GM19455 (cell line): Measurements from ENCODE around the gene LRMDA.

Source experiments
- ATAC-seq: cut with Tn5 transposase; IDR thresholded peaks from one replicate; pipeline ENCODE4 v1.9.1; 2021; ENCODE audit not compliant: unreplicated experiment

Gene LRMDA

DNA sequence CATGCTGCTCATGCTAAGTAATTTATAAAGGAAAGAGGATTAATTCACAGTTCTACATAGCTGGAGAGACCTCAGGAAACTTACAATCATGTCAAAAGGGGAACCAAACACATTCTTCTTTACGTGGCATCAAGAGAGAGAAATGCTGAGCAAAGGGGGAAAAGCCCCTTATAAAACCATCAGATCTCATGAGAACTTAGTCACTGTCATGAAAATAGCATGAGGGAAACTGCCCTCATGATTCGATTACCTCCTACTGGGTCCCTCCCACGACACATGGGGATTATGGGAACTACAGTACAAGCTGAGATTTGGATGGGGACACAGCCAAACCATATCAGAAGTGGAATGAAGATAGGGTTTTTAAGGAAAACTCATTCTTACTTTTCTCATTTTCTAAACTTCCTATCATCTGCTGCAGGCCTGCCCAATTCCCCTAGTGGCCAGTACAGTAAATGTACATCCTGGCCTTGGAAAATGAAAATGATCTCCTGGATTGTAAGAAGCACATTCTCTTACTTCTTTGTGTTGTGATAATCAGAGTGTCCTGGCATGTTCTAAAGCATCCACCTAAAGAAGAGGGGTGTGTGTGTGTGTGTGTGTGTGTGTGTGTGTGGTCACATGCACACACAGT is 421.5 kb downstream of the LRMDA start:
- no peak for ATAC-seq

DNA sequence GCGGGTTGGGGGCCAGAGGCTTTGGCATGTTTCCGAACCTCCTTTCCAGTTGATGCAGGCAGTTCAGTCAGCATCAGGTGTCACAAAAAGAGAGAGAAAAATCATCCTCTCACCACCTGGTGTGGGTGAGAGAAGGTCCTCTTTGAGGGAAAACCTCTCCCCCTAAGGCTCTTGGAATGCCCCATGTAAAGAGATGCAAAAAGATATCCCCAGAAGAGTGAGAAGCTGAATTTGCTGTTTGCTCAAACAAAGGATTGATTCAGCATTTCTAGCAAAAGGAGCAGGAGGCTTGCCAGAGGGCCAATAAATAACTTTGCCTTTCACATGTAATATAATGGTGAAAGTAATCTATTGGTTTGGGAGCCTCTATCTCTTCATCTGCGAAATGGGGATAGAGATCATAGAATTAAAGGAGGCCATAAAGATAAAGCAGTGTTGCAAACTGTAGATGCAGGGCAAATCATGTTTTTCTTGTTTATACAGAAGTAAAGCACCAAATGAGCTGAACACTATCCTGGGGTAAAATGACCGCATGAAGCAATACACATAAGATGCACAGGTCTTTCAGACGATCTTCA is 425.9 kb downstream of the LRMDA start:
- no peak for ATAC-seq

DNA sequence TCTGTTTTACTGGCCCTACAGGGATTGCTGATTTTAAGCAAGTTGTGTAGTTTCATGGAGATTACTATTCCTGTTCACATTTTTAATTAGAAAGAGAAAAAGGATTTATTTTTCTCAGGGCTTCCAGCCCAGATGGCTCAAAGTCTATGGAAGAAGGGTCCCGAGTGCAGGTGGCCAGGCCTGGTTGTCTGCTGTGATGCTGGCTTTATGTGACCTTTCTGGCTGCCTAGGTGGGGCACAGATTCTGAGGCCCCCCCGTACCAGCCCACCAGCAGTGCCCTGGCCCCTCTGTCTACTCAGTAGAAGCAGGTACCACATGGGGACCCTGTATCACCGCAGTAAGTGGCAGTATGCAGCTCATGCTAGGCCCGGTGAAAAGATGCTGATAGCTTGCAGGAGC is 426.5 kb downstream of the LRMDA start:
- ATAC-seq = no peak

DNA sequence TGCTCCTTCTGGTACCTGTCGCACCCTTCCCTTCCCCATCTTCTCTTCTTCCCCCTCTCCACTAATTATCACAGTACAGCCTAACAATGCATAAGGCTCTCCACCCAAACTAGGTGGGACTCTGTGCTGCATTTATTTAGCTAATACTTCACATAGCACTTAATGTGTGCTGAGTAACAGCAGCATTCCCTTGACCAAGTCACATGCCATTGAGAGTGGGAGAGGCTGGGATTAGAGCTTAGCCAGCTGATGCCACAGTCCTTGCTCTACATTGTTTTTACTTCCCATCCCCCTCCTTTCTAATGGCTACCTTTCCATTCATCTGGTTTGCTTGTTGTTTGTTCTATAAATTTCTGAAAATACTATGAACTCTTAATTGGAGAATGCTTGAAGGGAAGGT is 426.9 kb downstream of the LRMDA start:
- no peak for ATAC-seq

DNA sequence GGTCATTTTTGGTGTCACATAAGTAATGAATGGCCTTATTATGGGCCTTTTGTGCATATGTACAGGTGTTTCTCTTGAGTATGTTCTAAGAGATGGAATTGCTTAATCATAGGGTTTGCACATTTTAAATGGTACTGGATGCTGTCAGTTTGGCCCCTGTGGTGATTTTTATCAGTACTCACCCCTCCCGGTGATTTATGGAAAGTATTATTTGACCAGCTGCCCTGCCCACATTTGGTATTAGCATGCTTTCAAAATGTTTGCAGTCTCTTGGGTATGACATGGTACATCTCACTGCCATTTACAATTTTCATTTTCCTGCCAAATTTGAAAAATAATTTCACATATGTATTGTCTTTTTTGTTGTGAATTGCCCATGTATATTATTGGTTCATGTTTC is 427.7 kb downstream of the LRMDA start:
- ATAC-seq = no peak

DNA sequence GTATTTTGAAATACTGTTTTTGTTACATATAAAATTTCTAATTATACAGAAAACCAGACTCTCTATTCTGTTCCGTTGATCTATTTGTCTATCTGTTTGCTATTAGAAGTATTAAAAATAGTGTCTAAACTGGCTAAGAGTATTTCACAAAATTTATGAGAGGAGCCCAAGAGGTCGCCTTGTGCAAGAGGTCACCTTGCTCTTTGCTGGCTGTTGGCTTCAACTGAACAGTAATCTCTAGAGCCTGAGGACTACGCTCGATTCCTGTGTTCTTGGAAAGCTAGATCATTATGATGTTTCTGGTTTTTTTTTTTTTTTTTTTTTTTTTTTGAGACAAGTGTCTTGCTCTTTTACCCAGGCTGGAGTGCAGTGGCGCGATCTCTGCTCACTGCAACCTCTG is 428.6 kb downstream of the LRMDA start:
- ATAC-seq = no peak

DNA sequence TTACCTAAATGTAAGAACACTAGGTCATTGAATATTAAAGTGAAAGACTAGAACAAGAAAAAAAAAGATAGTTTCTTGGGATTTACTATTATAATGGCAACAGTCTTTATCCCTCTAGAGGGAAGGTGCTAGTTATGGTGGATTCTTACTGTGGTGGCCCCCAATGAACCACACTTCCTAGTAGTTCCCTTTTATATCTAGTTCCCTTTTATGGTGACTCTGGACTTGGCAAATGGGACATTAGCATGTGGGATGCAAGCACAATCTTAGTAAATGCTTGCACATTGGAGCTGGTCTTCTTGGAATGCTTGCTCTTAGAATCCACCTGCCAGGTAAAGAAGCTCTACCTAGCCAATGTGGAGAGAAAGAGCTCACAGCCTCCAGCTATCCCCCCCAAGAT is 430.2 kb downstream of the LRMDA start:
- ATAC-seq = no peak

DNA sequence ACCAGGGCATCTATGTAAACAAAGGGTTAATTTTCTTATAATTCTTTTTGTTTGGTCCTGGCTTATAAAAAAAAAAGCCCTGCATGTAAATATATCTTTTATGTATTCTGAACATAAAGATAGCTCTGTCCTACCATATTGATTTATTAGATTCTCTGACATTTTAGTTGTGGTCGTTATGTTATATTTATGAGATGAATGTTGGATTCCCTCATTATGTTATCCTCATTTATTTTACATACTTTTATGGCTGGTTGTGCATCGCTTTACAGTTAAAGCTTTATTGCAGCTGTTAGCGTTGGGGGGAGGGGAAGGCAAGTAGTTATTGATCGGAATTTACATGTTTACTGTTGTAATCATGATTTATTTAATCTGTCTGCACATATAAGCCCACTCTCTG is 431.5 kb downstream of the LRMDA start:
- no peak for ATAC-seq

DNA sequence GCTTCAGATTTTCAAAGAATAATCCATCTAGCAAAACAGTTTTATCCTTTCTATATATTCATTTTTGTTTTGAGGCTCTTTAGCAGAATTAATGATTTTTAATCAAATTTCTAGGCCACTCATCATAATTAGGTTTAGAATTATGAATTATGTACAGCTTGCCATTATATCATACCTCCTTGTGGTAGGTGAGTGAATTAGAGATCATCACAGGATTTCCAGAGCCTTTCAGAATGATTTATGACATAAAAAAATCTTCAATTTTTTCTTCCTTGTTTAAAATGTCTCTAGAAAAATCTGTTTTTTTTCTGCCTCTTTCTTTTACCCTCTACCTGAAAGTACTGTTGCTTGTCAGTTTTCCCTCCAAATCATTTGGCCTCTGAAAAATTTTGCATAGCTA is 433.3 kb downstream of the LRMDA start:
- no peak for ATAC-seq

DNA sequence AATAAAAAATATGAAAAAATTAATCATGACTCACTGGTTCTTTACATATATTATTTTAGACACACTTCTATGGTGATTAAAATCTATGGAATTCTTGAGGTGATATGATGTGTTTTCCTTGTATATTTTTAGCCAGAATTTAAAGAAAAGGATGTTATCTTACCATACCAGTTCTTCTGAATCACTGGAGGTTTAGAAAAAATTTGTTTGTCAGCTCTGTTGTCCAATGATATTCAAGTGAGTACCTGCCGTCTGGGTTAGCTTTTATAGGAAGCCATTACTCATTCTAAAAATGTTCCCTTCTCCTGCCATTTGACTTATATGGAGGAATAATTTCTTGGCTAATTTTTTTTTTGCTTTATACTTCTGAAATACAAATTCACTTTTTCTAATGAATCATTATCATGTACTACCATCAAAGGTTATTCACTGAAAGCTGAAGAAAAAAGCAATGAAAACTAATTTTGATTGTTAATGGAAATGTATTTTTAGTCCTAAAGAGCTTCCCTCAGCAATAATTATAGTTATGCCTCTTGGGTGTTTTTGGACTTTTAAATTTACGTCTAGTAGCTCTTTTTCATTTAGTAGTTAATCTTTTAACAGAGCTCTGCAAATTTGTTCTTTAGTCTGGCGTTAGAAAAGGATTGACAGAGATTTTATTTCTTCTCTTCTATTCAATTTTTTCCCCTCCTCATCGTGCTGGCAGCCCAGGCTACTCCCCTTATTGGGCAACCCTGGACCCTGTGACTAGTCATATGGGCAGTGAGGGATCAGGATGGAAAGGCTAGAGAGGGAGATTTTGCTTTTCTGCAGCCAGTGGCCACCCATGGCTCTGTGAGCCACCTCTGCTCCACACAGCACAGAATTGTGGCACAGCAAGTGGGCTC is 434.2 kb downstream of the LRMDA start:
- ATAC-seq = no peak

DNA sequence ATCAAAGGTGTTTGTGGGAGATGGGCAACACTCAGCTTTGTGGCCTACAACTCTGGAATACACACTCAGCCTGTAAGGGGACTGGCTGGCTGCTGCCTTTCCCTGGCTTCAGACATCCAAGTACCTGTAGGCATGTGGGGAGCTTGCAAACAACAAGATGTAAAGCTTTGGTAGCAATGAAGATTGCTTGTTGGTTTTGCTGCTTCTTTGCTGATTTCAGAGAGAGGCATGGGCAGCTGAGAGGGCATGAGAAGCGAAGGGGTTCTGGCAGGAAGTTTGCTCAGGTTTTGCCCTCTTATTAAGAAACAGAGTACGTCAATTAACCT is 434.8 kb downstream of the LRMDA start:
- ATAC-seq = no peak

DNA sequence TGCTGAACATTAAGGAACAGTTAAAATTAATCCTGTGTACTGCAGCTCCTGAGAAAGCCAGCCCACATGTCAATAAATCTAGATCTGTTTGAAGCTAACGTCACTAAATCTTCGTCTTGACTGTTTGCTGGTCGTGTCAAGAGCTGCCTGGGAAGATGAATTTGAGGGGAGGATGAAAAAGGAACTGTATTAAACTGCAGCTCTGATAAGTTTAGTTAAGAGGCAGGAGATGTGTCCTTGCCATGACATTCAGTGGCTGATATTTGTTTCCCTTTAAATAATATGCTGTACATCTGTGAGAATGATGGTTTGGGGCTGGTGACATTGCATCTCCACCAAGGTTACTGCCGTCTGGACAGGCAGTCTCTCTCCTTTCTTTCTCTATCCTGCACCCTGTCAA is 435.3 kb downstream of the LRMDA start:
- no peak for ATAC-seq

DNA sequence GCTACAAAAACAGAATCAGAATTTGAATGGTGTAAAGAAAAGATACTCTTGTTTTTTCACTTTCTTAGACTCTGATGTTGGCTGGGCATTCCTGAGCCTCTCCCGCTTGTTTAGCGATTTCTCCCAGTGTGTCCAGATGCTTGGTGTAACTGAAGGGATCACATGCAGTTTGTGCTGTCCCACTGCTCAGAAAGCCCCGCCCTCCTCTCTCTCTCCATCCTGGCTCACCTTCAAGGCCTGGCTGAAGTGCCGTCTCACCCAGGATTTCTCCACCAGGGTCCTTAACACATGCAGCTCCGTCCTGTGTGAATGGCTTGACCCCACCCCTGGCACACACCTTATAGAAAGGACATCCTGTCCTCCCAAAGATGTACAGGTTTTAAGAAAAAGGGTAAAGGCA is 437.1 kb downstream of the LRMDA start:
- ATAC-seq = no peak

DNA sequence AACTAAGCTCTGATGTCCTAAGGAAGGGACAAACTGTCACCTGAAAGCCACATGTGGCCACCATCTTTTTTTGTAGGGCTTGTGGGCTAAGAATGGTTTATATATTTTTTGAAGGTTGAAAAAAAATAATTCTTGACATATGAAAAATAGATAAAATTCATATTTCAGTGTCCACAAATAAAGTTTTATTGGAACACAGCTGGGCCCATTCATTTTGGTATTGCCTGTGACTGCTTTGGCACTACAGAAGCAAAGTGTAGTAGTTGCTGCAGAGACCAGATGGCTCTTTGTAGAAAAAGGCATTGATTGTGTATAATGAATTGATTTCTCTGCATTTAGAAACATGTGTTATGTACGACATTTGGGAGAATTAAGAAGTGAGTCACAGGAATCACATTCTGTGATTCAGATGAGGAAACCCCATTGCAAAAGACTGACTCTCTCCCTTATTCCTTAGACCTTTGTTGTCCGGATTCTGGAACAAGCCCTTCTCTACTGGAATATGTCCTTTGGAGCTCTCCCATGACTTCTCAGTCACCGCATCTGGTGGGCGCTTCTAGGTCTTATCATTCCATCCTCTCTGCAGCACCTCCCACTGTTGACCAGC is 438.7 kb downstream of the LRMDA start:
- no peak for ATAC-seq

DNA sequence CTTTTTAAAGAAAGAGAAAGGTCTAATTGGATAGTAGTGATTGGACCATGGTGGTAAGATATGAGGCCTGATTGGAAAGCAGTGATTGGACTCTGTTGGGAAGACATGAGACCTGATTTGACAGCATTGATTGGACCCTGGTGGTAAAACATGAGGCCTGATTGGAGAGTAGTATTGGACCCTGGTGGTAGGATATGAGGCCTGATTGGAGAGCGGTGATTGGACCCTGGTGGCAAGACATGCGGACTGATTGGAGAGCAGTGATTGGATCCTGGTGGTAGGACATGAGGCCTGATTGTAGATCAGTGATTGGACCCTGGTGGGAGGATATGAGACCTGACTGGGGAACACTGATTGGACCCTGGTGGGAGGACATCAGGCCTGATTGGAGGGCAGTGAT is 444.3 kb downstream of the LRMDA start:
- no peak for ATAC-seq

DNA sequence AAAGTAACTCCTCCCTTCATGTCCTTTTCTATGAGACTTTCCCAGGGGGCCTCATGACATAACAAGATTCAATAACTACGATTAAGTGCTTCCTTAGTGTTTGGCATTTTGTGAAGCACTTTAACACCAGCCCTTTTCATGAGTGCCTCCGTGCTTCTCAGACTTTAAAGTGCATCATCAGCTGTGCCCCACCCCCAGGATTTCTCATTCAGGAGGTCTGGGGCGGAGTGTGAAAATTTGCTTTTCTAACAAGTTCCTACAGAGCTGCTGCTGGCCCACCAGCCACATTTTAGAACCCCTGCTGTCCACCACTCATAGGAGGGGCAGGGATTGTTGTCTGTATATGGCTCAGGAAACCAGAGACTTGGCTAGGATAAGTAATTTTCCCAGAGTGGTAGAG is 445.3 kb downstream of the LRMDA start:
- no peak for ATAC-seq

DNA sequence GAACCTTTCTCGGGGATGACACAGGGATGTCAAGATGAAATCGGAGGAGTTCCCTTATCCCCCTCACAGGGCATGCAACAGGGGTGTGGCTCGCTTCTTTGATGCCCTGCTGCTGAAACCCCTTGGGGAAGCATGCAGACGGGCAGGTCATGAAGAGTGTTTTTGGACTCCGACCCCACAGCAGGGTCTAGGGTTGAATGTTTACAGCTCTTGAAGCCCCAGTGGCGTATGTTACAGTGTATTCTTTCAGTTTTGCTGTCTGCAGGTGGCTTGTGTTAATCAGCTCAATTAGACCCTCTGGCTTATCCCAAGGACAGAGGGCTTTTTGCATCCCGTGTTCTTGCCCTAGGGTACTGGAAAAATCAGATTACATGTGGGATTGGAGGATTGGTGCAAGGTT is 446.5 kb downstream of the LRMDA start:
- ATAC-seq = no peak

DNA sequence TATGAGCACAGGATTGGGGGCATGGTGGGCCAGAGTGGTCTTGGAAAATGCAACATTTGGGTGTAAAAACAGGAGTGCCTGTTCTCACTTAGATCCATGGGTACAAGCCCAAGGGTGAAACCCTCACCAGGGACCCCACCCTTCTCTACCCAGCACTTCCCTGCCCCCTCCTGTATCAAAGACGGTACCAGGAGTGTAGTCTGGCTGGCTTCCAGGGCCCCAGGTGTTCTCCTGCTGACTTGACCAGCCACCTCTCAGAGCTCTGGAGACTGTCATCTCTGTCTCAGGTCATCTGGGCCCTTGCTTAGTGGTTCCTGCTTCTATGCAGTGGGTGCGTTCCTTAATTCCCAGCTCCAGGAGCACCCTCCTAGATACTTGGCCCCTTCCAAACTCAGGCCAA is 447.2 kb downstream of the LRMDA start:
- ATAC-seq = no peak

DNA sequence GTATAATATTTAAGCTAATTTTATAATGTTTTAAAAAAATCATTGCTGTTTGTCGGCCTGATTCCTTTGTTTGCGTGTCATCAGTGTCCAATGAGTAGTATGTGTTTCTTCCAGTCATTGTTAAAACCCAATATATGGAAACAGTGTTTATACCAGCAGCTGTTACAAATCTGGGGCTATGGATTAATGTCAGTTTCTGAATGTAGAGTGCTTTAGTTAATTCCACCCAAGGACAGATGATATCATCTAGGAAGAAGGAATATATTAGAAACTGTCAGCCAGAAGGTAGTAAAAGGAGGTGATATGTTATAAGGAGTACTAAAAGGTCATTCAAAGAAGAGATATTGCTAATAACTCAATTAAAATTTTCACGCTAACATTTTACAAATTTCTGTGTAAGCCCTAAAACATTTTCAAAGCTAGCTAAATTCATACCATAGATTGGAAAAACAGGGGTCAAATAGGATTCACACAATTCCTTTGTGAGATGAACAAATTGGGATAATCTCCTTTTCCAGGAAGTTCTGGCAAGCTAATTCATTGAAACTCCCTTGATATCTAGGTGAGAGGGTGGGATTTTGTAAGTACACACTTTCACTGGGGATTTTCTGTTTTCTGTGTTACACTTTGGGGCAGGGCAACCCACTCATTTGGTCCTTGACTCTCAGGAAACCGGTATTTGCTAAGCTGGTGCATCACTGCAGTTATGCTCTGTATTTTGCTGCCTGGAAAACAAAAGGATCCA is 448.8 kb downstream of the LRMDA start:
- no peak for ATAC-seq

DNA sequence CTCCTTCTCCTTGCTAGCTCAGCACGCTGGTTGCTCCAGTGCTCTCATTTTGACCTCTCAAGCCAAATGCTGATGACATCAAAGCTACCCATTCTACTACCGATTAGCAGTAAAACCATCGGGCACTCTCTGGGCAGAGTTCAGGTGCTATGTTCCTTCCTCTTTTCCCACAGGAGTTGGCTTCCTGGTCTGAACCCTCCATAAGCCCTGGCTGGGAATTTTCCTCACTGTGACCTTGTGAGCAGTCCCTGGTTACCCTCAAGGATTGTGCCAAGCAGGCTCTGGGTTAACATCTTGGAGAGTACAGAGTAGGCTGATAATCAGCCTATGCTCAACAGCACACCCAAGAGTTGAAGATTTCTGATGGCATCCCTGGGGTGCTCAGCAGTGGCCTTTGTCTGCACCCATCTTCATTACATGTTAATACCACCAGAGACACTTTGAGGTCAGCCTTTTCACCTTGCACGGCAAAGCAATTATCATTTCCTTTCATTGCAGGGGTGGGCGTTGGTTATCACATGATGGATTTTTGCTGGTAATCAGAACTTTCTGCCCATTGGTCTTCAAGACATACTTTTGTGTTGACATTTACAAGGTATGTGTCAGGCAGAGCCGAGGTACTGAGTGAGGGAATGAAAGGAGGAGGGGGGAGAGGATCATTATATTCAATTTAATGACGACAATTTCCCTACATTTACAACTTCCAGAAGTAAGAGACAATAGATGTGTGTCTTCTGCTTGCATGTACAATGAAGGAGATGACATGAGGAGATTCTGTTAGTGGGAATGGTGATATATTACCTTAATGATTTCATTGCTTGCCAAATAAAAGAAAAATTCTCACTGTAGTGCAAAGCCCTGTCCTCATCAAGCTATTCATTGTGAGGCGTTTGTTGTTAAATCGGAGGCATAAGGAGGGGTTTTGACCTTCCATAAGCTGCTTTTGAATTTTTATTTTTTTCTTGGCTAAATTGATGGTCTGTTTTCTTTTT is 452.0 kb downstream of the LRMDA start:
- ATAC-seq = no peak
